ENCODE results near the gene LZTR1.

LZTR1 gene

DNA sequence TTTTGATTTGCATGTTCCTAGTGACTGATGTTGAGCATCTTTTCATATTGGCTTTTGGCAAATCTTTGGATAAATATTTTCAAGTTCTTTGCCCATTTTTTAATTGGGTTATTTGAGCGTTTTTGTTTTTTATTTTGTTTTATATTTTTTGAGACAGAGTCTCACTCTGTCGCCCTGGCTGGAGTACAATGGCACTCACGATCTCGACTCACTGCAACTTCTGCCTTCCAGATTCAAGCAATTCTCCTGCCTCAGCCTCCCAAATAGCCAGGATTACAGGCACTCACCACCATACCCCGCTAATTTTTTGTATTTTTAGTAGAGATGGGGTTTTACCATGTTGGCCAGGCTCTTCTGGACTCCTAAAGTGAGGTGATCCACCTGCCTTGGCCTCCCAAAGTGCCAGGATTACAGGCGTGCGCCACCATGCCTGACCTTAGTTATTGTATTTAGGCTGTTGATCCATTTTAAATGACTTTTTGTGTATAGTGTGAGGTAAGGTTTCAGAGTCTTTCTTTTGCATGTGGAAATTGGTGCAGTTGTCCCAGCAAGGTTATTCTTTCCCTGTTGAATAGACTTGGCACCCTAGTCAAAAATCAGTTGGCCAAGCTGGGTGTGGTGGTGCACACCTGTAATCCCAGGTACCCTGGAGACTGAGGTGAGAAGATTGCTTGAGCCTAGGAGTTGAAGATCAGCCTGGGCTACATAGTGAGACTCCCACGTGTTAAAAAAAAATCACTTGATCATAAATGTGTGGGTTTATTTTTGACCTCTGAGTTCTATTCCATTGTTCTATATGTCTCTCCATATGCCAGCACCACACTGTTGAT is 38.8 kb upstream of the LZTR1 start:
- ATAC-seq (replicated peaks; ENCODE audit: extremely low read depth, poor library complexity, severe bottlenecking) (no peak), DNase-seq (ENCODE audit: low spot score in 2 of 2) (no peak)
- Mint-ChIP-seq H3K36me3 (ENCODE audit: insufficient read depth) (peaks cover 17% of the 10 kb centered on the region), H3K27ac (ENCODE audit: low read depth) (no peak overlapping the region), H3K9me3 (no peaks in the 10 kb centered on the region), H3K27me3 (no peaks in the 10 kb centered on the region), H3K4me1 (peaks cover 89% of the 10 kb centered on the region), H3K4me3 (no peak overlapping the region)

DNA sequence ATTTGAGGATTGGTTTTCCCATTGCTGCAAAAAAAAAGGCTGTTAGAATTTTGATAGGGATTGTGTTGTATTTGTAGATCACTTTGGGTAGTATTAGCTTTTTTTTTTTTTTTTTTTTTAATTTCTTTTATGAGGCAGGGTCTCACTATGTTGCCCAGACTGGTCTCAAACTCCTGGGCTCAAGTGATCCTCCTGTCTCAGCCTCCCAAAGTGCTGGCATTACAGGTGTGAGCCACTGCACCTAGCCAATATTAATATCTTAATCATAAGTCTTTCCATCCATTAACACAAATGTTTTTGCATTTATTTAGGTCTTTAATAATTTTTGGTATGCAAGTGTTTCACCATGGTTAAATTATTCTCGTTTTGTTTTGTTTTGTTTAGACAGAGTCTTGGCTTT is 38.1 kb upstream of the LZTR1 start:
- Mint-ChIP-seq H3K9me3 (no peaks in the 10 kb centered on the region), H3K36me3 (ENCODE audit: insufficient read depth) (peaks cover 17% of the 10 kb centered on the region), H3K4me3 (no peak overlapping the region), H3K27me3 (no peaks in the 10 kb centered on the region), H3K27ac (ENCODE audit: low read depth) (no peak overlapping the region), H3K4me1 (peaks cover 83% of the 10 kb centered on the region)
- no peak for DNase-seq (ENCODE audit: low spot score in 2 of 2)
- no peak for ATAC-seq (replicated peaks; ENCODE audit: extremely low read depth, poor library complexity, severe bottlenecking)

DNA sequence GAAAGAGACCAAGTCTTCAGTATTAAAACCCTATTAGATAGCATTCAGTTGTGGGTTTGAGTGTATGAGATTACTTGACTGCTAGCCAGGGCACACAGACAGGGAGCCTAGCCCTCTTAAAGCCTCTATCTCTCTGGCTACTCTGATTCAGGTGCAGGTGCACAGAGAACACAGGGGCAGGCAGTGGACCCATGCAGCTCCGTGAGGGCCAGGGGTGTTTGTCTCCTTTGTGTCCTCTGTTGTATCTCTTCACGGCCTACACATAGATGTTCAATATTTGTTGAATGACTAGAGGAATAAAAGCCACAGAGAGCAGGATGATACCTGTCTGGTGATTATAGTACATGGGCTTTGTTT is 36.5 kb upstream of the LZTR1 start:
- H3K4me3 Mint-ChIP-seq = no peak overlapping the region
- H3K27ac Mint-ChIP-seq (ENCODE audit: low read depth) = no peak overlapping the region
- ATAC-seq (replicated peaks; ENCODE audit: extremely low read depth, poor library complexity, severe bottlenecking) (no peak), DNase-seq (ENCODE audit: low spot score in 2 of 2) (no peak)
- H3K4me1 Mint-ChIP-seq = peaks cover 69% of the 10 kb centered on the region
- H3K27me3 Mint-ChIP-seq = no peaks in the 10 kb centered on the region
- H3K36me3 Mint-ChIP-seq (ENCODE audit: insufficient read depth) = peaks cover 24% of the 10 kb centered on the region
- H3K9me3 Mint-ChIP-seq = no peaks in the 10 kb centered on the region

DNA sequence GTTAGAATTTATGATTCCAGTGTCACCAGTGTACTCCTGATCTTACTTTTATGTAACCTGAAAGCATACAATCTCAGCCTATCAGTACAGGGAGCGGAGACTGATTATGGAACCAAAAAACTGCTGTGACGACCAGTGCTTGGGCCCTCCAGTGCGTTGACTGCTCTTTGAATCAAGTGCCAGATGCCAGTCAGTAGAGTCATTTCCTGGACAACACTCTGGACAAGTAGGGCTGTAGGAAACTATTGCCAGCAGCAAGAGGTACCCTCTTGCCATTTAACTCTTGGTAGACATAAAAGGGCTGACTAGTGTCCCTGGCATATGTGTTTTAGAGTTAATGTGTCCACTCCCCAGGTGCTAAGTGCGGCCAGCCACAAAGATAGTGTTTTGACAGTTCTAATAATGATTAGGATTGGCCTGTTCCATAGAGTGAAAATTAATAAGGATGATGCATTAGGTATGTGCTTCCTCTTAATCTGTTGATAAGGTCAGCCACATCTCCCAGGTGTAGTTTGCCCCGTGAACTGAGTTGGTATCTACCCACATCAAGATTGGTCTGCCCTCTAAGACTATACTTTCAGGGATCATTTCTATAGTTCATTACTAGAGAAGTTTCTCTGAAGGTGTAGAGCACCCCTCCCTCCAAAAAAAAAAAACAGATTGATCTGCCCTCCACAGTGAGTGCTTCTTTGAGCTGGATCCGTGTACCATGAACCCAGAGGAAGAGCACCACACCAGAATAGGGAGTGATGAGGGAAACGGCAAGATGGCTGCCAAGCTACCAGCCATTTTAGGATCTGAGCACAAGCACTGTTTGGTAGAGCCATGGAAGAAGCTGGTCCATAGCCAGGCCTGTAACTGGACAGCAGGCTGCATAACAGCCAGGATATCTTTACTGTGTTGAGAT is 35.8 kb upstream of the LZTR1 start:
- no peak for DNase-seq (ENCODE audit: low spot score in 2 of 2)
- H3K36me3 Mint-ChIP-seq (ENCODE audit: insufficient read depth) = peaks cover 31% of the 10 kb centered on the region
- H3K4me3 Mint-ChIP-seq = no peak overlapping the region
- H3K9me3 Mint-ChIP-seq = no peaks in the 10 kb centered on the region
- H3K4me1 Mint-ChIP-seq = peaks cover 62% of the 10 kb centered on the region
- no peaks in the 10 kb centered on the region for H3K27me3 Mint-ChIP-seq
- no peak for ATAC-seq (replicated peaks; ENCODE audit: extremely low read depth, poor library complexity, severe bottlenecking)
- no peak overlapping the region for H3K27ac Mint-ChIP-seq (ENCODE audit: low read depth)

DNA sequence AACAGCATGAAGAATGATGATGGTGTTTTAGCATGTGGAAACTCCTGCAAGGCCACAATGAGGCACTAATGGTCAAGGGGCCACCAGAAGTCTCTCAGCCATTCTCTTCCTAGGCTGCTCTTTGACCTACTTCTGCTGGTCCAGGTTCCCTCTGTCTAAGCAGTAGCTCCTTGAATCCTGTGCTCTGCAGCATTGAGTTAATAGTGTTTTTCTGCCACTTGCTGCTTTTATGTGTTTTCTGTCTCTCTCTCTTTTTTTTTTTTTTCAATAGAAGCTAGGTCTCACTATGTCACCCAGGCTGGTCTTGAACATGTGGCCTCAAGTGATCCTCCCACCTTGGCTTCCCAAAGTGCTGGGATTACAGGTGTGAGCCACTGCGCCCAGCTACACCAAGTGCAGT is 35.1 kb upstream of the LZTR1 start:
- Mint-ChIP-seq H3K36me3 (ENCODE audit: insufficient read depth) (peaks cover 37% of the 10 kb centered on the region), H3K4me1 (peaks cover 57% of the 10 kb centered on the region), H3K27me3 (no peaks in the 10 kb centered on the region), H3K27ac (ENCODE audit: low read depth) (peak overlapping the region; percentile 68), H3K4me3 (no peak overlapping the region), H3K9me3 (no peaks in the 10 kb centered on the region)
- DNase-seq (ENCODE audit: low spot score in 2 of 2) = no peak
- ATAC-seq (replicated peaks; ENCODE audit: extremely low read depth, poor library complexity, severe bottlenecking) = no peak

DNA sequence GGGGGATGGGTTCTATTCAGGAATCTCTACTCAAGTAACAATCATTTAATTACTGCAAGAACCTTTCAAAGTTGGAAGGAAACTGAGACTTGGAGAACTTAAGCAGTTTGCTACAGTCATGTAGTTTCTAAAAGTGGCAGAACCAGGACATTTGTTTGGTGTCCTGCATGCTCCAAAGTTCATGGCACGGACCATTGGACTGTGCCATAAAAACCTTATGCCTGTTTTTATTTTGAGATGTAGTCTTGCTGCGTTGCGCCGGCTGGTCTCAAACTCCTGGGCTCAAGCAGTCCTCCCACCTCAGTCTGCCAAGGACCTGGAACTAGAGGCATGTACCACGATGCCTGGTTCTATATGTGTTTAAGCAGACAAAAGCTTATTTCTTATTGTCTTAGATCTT is 33.6 kb upstream of the LZTR1 start:
- ATAC-seq (replicated peaks; ENCODE audit: extremely low read depth, poor library complexity, severe bottlenecking) (no peak), DNase-seq (ENCODE audit: low spot score in 2 of 2) (no peak)
- Mint-ChIP-seq H3K27ac (ENCODE audit: low read depth) (no peak overlapping the region), H3K27me3 (no peaks in the 10 kb centered on the region), H3K4me3 (no peak overlapping the region), H3K36me3 (ENCODE audit: insufficient read depth) (peaks cover 41% of the 10 kb centered on the region), H3K9me3 (no peaks in the 10 kb centered on the region), H3K4me1 (peaks cover 42% of the 10 kb centered on the region)

DNA sequence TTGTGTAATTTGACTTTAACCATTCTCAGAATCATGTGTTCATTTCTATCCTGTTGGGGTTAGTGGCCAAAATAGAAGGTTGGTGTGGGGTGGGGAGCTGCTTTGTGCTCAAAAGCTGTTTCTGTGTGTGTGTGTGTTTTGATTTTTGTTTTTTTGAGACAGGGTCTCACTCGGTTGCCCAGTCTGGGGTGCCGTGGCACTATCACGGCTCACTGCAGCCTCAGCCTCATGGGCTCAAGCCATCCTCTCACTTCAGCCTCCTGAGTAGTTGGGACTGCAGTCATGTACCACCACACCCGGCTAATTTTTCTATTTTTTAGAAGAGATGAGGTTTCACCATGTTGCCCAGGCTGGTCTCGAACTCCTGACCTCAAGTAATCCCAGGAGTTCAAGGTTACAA is 33.1 kb upstream of the LZTR1 start:
- Mint-ChIP-seq H3K36me3 (ENCODE audit: insufficient read depth) (peaks cover 40% of the 10 kb centered on the region), H3K9me3 (no peaks in the 10 kb centered on the region), H3K27ac (ENCODE audit: low read depth) (no peak overlapping the region), H3K27me3 (no peaks in the 10 kb centered on the region), H3K4me3 (no peak overlapping the region), H3K4me1 (peaks cover 37% of the 10 kb centered on the region)
- ATAC-seq (replicated peaks; ENCODE audit: extremely low read depth, poor library complexity, severe bottlenecking) (no peak), DNase-seq (ENCODE audit: low spot score in 2 of 2) (no peak)

DNA sequence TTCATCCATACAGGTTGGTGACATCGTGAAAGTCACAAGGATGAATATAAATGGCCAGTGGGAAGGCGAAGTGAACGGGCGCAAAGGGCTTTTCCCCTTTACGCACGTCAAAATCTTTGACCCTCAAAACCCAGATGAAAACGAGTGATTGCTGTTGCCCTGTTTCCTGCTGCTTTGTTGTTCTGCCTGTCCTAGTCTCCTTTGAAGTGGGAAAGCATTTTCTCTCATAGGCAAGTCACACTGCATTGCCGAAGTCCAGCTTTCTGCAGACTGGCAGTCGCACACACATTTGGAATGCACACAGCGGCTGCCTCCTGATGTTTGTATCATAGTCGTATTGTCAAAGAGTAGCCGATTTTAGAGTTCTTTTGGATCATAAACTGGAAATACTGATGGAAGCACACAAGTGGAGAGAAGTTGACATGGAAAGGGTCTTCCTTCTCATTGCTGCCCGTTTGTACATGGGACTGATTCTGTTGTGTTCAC is 32.4 kb upstream of the LZTR1 start:
- Mint-ChIP-seq H3K4me3 (no peak overlapping the region), H3K27me3 (no peaks in the 10 kb centered on the region), H3K9me3 (no peaks in the 10 kb centered on the region), H3K27ac (ENCODE audit: low read depth) (no peak overlapping the region), H3K36me3 (ENCODE audit: insufficient read depth) (peaks cover 45% of the 10 kb centered on the region), H3K4me1 (peaks cover 33% of the 10 kb centered on the region)
- ATAC-seq (replicated peaks; ENCODE audit: extremely low read depth, poor library complexity, severe bottlenecking) (no peak), DNase-seq (ENCODE audit: low spot score in 2 of 2) (no peak)

DNA sequence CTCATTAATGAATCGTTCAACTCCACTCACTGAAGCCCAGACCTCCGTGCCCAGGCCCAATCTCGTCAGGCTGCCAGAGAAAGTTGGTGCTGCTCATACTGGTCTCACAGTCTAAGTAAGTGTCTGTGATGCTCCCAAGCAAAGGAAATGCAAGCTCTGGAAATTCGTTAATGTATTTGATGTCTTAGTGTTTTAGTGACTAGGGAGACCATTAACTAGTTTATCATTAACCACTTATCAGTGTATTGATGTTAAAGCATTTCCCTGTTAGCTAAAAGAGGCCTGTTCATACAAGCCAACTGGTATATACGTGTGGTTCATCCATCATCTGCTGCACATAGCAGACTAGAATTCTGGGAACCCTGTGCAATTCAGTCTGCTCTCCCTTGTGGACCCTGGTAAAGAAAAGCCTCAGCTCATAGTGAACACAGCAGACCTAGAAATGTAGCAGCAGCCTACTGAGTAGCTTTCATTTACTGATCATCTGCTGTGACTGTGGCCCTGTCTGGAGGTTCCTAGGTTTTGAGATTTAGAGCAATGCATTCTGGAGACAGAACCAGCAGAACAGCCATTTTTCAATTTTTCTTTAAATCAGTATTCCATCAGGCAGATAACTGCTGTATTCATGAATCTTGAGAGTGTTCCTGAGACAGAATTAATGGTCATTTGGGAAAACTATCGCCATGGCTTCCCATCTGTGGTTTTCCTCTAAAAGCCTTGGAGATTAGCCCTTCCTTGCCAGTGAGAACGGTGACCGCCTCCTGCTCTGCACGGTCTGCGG is 30.8 kb upstream of the LZTR1 start:
- Mint-ChIP-seq H3K9me3 (no peaks in the 10 kb centered on the region), H3K4me1 (peaks cover 17% of the 10 kb centered on the region), H3K4me3 (no peak overlapping the region), H3K36me3 (ENCODE audit: insufficient read depth) (peaks cover 42% of the 10 kb centered on the region), H3K27me3 (peaks cover 5% of the 10 kb centered on the region), H3K27ac (ENCODE audit: low read depth) (no peak overlapping the region)
- ATAC-seq (replicated peaks; ENCODE audit: extremely low read depth, poor library complexity, severe bottlenecking) (no peak), DNase-seq (ENCODE audit: low spot score in 2 of 2) (no peak)

DNA sequence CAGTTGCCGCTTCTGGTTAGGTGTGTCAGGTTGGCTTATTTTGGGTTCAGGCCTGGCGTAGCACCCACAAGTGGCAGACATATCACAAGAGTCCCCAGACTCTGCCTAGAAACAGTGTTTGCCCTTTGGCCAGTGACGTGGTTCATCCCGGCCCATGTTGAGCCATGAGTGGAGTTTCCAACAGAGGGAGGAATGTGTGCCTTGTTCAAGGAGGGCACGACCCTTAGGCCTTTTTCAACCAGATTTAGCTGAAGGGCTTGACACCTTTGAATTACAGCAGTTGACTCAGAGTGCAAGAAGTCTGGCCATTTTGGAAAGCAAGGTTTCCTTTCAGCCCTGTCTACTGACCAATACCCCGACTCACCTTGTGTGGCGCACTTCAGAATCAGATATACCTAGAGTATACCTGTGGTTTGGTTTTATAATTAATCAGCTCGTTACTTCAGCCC is 30.1 kb upstream of the LZTR1 start:
- Mint-ChIP-seq H3K9me3 (no peaks in the 10 kb centered on the region), H3K4me1 (peaks cover 11% of the 10 kb centered on the region), H3K27ac (ENCODE audit: low read depth) (no peak overlapping the region), H3K36me3 (ENCODE audit: insufficient read depth) (peaks cover 41% of the 10 kb centered on the region), H3K4me3 (no peak overlapping the region), H3K27me3 (peaks cover 9% of the 10 kb centered on the region)
- ATAC-seq (replicated peaks; ENCODE audit: extremely low read depth, poor library complexity, severe bottlenecking) (no peak), DNase-seq (ENCODE audit: low spot score in 2 of 2) (no peak)

DNA sequence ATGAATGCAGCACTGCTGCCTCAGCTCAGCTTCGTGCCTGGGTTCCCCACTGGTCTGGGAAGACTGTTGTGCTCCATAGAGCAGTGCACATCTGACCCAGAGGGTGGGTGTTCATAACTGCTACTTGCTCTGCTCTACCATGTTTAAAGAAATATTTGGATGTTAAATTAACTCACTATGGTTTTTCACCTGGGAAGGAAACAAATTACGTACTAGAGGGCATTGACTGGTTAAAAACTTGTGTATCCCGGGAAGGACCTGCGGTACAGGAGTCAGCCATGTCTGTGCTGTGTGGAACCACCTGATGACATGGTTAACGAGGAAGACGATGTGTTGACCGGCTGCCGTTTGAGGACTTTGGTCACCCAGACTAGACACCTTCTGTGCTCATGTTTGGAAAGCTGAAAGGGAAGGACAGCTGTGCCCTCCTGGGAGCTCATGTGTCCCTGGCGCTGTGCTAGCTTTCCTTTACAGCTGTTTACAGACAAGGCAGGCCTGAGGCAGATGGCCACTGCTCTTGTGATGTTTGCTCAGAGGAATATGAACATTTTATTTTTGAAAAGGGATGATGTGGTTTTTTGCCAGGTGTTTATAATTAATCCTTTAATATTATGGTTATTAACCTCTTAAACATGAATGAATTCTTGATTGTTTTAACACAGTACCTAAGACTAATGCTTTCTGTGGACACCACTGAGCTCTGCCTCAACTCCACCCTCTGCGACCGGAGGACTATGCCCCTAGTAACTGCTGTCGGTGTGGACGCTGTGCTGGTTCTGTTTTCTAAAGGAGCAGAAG is 29.4 kb upstream of the LZTR1 start:
- H3K9me3 Mint-ChIP-seq = no peaks in the 10 kb centered on the region
- DNase-seq (ENCODE audit: low spot score in 2 of 2) (no peak), ATAC-seq (replicated peaks; ENCODE audit: extremely low read depth, poor library complexity, severe bottlenecking) (no peak)
- H3K36me3 Mint-ChIP-seq (ENCODE audit: insufficient read depth) = peaks cover 42% of the 10 kb centered on the region
- no peak overlapping the region for H3K4me3 Mint-ChIP-seq
- H3K27me3 Mint-ChIP-seq = peaks cover 11% of the 10 kb centered on the region
- peaks cover 6% of the 10 kb centered on the region for H3K4me1 Mint-ChIP-seq
- no peak overlapping the region for H3K27ac Mint-ChIP-seq (ENCODE audit: low read depth)

DNA sequence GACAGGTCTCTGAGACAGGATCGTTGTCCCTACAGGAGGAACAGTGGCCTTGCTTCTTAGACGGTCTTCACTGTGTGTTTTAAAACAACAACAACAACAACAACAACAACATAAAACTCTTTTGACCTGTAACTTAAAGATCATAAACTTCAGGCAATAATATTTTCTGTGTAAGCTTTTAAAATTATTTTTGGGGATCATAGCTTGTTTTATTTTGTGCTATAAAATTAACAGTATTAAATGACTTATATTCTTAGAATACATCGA is 28.8 kb upstream of the LZTR1 start:
- H3K9me3 Mint-ChIP-seq = no peaks in the 10 kb centered on the region
- no peak for DNase-seq (ENCODE audit: low spot score in 2 of 2)
- no peak for ATAC-seq (replicated peaks; ENCODE audit: extremely low read depth, poor library complexity, severe bottlenecking)
- H3K27ac Mint-ChIP-seq (ENCODE audit: low read depth) = no peak overlapping the region
- no peak overlapping the region for H3K4me3 Mint-ChIP-seq
- peaks cover 17% of the 10 kb centered on the region for H3K27me3 Mint-ChIP-seq
- H3K4me1 Mint-ChIP-seq = peaks cover 1% of the 10 kb centered on the region
- peaks cover 44% of the 10 kb centered on the region for H3K36me3 Mint-ChIP-seq (ENCODE audit: insufficient read depth)
